Left hindlimb (tissue), 1 donor: ENCODE data around the gene SYT9.

Experiments
- DNase-seq: peaks from one replicate; pipeline ENCODE4 v3.0.0-alpha.2; 2018

SYT9 gene, protein sequence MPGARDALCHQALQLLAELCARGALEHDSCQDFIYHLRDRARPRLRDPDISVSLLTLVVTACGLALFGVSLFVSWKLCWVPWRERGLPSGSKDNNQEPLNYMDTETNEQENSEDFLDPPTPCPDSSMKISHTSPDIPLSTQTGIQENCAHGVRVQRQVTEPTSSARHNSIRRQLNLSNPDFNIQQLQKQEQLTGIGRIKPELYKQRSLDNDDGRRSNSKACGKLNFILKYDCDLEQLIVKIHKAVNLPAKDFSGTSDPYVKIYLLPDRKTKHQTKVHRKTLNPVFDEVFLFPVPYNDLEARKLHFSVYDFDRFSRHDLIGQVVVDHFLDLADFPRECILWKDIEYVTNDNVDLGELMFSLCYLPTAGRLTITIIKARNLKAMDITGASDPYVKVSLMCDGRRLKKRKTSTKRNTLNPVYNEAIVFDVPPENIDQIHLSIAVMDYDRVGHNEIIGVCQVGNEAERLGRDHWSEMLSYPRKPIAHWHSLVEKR

GRCh38 chr11:7251836-7252682 is at the start of gene SYT9:
Gene SYT9 (plus strand): TSS chr11:7251904. CDS start chr11:7252187, 283 bp downstream.
- DNase-seq = peak; percentile 49

DNA sequence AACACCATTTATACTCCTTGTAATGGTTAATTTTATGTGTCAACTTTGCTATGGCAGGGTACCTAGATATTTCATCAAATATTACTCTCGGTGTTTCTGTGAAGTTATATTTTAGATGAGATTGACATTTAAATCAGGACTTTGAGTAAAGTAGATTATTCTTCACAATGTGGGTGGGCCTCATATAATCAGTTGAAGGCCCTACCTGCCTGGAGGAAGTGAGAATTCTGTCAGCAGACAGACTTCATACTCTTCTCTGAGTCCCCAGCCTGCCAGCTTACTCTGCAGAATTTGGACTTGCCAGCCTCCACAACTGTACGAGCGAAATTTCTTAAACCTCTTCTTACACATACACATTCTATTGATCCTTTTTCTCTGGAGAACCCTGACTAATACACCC is 49.3 kb upstream of the SYT9 start:
- no peak for DNase-seq

DNA sequence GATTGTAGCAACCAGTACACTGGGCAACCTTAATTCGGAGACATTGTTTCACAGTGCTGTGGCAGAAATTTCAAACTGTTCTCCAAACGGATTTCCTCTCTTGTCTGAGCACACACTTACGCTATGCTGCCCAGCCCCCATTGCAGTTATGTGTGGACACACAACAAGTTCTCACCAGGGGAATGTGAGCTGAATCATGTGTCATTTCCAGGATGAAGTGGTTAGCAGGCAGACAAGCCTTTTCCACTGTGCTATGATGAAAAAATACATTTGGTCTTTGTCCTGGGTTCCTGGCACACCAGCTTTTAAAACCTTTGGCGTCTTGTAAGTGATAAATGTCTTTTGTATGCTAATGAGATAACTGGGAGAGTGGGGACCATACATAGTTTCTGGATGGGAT is 46.9 kb upstream of the SYT9 start:
- no peak for DNase-seq

DNA sequence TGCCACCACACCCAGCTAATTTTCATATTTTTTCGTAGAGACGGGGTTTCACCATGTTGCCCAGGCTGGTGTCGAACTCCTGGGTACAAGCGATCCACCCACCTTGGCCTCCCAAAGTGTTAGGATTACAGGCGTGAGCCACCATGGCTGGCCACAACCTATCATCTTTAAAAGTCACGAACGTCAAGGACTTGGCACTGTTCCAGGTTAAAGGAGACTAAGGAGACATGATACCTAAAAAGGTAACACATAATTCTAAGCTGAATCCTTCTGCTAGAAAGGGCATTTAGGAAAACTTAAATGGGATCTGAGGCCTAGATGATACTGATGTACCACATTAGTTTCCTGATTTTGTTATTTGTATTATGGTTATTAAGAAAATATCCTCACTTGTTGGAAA is 43.3 kb upstream of the SYT9 start:
- DNase-seq = no peak

- no peak for DNase-seq
Measured at GRCh38 chr11:7219491-7219890, 32.2 kb upstream of the SYT9 start.

DNA sequence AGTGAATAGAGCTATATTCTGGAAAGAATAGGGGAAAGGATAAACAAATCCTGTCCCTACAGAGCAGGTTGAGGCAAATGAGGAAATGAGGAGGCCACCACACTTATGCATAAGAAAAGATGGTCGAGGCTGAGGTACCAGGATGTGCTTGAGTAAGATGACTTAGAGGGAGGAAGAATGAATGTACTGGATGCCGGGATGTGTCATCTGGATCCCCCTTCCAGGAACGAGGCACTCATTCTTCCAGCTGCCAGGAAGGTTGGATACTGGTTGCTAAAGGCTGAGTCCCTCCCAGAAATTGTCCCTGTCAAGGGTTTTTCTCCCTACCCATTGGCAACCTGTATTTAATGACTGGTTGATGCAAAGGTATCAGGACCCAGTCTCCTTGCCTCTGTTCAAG is 31.1 kb upstream of the SYT9 start:
- no peak for DNase-seq

DNA sequence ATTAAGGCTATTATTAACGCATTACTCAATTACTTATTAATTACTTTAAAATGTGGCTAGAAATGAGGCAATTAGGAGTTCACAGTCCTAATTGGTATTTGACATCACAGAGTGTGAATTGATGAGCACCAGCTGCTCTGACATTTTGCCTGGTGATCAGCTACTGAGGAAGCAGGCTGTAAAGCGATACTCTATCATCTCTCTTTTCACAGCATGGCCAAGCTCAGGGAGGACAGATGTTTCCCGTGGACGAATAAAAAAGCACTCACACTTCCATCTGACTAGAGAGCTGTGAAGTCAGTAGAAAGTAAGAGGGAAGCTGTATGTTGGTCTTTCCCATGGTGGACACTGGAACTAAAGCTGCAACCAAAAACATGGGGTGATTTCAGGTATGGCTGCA is 29.1 kb upstream of the SYT9 start:
- DNase-seq = no peak

GRCh38 chr11:7239877-7240276 is 11.8 kb upstream of the SYT9 start:
- no peak for DNase-seq

DNA sequence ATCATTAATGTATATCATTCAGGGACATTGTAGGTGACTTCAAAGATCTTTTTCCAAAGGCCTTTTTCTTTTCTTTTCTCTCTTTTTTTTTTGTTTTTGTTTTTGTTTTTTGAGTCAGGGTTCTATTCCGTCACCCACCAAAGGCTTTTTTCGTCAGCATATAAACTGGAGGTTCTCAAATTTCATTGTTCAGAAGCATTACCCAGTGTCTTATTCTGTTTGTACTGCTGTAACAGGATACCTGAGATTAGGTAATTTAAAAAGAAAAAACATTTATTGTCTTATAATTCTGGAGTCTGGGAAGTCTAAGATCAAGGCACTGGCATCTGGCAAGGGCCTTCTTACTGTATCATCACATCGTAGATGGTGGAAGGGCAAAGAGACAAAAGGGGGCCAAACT is 6.4 kb upstream of the SYT9 start:
- no peak for DNase-seq

- DNase-seq = no peak
Measured at GRCh38 chr11:7246179-7246578, 5.5 kb upstream of the SYT9 start.

GRCh38 chr11:7250166-7250565 is 1.5 kb upstream of the SYT9 start:
- DNase-seq = no peak

- DNase-seq = no peak
Measured at GRCh38 chr11:7251487-7251835, 243 bp upstream of the SYT9 start.

DNA sequence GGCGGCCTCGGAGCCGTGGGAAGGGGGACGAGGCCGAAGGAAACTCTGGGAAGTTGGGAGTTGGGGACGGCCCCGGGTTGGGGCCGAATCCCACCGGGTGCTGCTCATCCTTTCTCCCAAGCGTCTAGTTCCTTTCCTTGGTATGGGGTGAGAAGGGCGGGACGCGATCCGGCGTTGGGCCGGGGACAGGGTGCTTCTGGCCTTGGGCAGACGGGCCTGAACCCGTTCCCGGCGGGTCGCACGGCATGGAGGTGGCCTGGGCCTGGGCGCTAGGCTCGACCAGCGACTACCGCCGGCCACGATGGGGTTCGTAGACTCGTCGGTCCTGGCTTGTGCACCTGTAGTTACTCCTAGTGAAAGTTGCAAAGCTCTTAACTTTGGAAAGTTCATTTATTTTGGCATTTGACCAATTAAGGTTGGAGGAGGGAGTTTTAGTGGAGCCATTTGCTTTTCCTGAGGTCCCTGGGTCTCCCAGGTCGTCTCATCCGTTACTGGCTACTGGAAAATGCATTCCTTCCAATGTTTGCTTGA is 1.0 kb downstream of the SYT9 start:
- no peak for DNase-seq

DNA sequence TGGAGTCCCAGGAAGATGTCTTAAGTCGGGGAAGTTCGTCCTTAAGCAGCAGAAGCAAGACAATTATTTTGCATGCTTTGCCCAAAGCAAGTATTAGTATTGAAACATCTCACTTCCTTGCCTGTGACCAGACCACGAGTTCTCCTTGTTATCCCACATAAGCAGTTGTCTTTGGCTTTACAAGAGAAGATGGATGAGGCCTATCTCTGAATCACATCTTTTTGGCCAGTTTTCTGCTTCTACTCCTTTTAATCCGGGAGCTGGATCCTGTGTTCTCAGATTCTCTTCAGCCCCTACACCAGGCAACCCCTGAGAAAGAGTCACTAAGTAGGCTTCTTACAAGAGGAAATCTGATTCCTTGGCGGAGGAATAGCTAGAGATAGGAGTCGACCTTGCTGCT is 2.1 kb downstream of the SYT9 start:
- DNase-seq = no peak

DNA sequence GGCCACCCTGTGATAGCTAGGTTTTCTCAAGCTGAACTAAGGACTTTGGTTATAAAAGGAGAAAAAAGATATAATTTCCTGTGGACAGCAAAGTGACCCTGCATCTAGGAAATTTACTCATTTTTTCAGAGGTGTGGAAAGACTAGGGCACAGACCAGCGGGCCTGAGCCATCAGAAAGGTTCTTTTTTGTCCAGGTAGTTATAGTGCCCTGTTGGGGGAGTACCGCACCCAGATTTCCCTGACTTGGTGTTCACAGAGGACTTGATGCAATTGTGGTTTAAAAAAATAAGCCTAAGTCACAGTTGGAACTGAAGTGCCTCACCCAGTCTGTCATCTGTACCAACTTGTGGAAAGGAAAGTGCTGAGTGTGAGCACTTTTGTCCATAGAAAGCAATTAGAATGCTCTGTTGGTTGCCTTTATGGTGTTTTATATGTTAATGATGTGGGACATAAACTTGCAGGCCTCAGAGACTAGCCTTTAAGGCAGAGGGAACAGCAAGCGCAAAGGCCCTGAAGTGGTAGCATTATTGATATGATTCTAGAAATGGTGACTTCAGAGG is 3.1 kb downstream of the SYT9 start:
- no peak for DNase-seq

- no peak for DNase-seq
Measured at GRCh38 chr11:7256943-7257342, 5.2 kb downstream of the SYT9 start.

DNA sequence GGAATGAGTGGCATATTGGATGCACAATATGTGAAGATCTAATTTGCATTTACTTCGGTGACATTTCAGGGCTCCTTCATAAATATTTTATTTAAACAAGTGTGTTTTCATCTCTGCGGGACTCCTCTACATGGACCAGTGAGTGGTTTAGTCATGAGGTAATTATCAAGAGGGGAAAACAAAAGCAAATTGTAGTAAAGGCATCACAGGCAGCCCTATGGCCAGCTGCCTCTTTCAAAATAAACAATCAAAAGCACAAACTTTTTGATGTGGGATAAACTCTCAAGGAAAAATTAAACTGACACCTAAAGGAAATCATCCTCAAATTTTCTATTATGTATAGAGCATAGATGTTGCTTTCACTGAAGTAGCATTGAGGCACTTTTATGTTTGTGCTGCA is 6.0 kb downstream of the SYT9 start:
- no peak for DNase-seq

DNA sequence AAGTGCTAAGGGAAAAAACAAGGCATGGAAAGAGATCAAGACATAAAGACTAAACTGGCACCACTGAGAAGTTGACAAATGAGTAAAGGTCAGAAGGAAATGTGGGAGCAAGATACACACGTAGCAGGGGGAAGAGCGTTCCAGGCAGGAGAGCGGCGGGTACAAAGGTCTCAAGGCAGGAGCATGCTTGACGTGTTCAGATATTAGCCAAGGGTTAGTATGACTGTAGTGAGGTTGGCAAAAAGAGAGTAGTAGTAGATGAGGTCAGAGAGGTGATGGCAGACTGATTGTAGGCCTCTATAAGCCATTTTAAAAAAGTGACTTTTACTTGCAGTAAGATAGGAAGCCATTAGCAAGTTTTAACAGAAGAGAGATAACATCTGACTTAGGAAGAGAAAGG is 9.9 kb downstream of the SYT9 start:
- no peak for DNase-seq

DNA sequence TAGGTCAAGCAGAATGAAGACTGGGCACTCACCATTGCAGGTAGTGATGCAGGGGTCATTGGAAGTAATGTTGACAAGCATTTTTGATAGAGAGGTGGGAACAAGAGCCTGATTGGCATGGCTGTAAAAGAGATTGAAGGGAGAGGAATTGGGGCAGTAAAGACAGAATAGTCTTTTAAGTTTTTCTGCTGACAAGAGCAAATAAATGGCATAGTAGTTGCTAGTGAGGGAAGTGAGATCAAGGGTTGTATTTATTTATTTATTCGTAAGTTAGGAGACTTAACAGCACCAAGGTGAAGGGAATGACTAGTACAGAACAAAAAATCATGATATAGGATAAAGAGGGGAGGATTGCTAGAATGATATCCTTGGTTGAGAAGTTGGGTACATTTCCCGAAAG is 11.0 kb downstream of the SYT9 start:
- no peak for DNase-seq

DNA sequence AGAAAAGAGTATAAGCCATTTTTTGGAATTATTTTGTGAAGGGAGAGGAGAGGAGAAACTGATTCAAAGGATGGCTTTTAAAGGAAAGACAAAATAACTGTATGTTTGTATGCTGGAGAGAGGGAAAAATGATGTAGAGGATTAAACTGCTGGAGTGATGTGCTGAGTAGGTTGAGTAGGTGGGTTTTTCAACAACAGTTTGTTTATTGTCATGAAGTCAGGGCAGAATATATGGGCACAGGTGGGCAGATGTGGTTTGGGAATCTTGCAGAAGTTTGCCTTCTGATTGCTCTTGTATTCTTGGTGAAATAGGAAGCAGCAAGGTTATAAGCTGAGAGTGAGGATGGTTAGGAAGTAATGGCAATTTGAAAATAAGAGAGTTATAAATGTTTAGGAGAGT is 12.1 kb downstream of the SYT9 start:
- no peak for DNase-seq

GRCh38 chr11:7268758-7269157 is 17.1 kb downstream of the SYT9 start:
- DNase-seq = no peak

DNA sequence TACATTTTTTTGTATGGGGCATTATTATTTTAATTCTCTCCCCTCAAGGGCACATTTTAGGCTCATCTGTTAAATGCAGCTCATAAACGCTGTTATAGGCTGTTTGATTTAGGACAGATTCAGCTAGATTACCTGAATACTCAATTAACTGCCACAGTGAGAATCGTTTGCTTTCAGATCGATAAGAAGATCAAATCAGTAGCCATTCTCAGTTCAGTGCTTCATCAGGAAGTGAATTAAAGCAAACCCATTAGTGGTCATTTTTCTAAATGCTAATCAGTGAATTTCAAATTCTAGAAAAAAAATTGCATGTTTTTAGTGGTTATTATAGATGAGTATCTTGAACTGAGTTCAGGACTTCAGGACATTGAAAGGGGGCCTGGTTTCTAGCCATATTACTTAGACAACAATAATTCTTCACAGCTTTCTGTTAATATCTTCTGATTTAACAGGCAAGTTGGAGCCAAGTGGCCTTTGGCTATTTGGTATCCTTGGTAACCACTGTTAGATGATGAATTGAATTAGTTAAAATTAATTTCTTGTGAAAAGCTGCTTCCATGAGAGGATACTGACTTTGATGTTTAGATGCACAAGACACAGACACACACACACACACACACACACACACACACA is 18.6 kb downstream of the SYT9 start:
- no peak for DNase-seq

- no peak for DNase-seq
Measured at GRCh38 chr11:7272373-7272772, 20.7 kb downstream of the SYT9 start.
